GM04503 (cell line): ENCODE measurements around the gene CAV2.

Source experiments
- DNase-seq: peaks from one replicate; pipeline ENCODE4 v3.0.0-alpha.2; 2012; ENCODE audit warnings: low read depth

The CAV2 gene

GRCh38 chr7:116547347-116547746 is 47.8 kb downstream of the CAV2 start:
- peak; percentile 91 for DNase-seq

GRCh38 chr7:116548506-116548905 is 49.0 kb downstream of the CAV2 start:
- DNase-seq, result no peak

- no peak for DNase-seq
Measured at GRCh38 chr7:116549370-116549769, 49.8 kb downstream of the CAV2 start.

GRCh38 chr7:116551692-116552091 is 52.2 kb downstream of the CAV2 start:
- no peak for DNase-seq

GRCh38 chr7:116552602-116553001 is 53.1 kb downstream of the CAV2 start:
- no peak for DNase-seq

GRCh38 chr7:116553168-116553964 is 53.8 kb downstream of the CAV2 start:
- DNase-seq, result no peak

- DNase-seq, result no peak
Measured at GRCh38 chr7:116554436-116554835, 54.9 kb downstream of the CAV2 start.

- DNase-seq, result no peak
Measured at GRCh38 chr7:116554911-116555310, 55.4 kb downstream of the CAV2 start.

GRCh38 chr7:116557066-116557585 is 57.6 kb downstream of the CAV2 start:
- no peak for DNase-seq

GRCh38 chr7:116557901-116558300 is 58.4 kb downstream of the CAV2 start:
- DNase-seq, result no peak
